Prostate gland (tissue), 2 donors: ENCODE results near the gene LMBR1.

Source experiments
- POLR2A ChIP-seq: fragments of 450-650 bp; IDR thresholded peaks from one replicate; pipeline ENCODE4 v1.6.1; 2016; ENCODE audit warnings: antibody characterized with exemption, mild to moderate bottlenecking
- POLR2AphosphoS5 ChIP-seq: sonication (generic); formaldehyde crosslinking; IDR thresholded peaks from one replicate; pipeline ENCODE4 v1.6.1; 2017; ENCODE audit warnings: antibody characterized with exemption
- TF ChIP-seq, protein P1 (sequence below), 4 experiments: fragments of 200-600 bp in 2 of 4; fragments of 450-650 bp in 2 of 4; sonication (generic) in 2 of 4; IDR thresholded peaks; 1 replicate in 3 of 4; 2 replicates in 1 of 4; pipeline ENCODE4 v1.5.1; 2016 to 2019; ENCODE audit warnings: antibody characterized with exemption in 4 of 4, mild to moderate bottlenecking in 2 of 4, moderate library complexity in 2 of 4

DNA sequence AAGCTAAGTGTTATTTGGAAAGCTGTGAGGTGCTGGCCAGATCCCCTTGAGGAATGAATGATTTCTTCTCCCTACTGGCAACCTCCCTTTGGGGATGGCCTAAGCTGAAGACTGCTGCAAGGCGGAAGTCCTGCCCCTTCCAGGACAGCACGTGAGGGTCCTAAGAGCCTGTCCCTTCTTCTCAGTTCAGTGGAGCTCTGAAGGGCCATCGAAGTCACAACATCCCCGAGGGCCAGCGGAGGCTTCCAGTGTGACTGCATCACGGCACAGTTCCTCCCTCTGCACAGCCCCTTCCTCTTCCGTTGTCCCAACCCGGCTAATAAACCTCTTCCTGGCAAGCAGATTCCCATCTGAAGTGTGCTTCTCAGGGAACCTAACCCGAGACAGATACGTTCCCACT lies 208.7 kb downstream of the LMBR1 start:
- TF ChIP-seq, protein P1, sequence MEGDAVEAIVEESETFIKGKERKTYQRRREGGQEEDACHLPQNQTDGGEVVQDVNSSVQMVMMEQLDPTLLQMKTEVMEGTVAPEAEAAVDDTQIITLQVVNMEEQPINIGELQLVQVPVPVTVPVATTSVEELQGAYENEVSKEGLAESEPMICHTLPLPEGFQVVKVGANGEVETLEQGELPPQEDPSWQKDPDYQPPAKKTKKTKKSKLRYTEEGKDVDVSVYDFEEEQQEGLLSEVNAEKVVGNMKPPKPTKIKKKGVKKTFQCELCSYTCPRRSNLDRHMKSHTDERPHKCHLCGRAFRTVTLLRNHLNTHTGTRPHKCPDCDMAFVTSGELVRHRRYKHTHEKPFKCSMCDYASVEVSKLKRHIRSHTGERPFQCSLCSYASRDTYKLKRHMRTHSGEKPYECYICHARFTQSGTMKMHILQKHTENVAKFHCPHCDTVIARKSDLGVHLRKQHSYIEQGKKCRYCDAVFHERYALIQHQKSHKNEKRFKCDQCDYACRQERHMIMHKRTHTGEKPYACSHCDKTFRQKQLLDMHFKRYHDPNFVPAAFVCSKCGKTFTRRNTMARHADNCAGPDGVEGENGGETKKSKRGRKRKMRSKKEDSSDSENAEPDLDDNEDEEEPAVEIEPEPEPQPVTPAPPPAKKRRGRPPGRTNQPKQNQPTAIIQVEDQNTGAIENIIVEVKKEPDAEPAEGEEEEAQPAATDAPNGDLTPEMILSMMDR (IDR thresholded peaks at IDR 0.05) = no peak
- TF ChIP-seq POLR2A (no peak), POLR2AphosphoS5 (no peak)
